ENCODE results near the gene UBE2D1.

The UBE2D1 gene

DNA sequence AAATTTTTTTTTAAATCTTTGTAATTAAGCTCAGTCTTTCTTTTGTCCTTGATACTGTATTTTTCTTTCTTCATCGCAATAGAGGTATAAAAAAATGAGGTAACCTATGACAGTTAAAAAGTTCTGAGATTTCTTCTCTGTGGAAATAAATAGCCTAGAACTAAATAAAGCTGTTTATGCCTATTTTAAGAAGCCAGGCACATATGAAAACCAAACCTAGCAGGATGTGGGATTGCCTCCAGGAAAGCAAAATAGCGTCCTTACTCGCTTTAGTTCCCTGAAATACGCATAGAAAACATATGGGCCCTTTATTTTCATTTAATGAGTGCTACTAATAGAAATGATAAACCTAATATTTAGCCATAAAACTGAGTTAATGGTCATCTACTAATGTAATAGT is 6.6 kb downstream of the UBE2D1 start:
- DNase-seq (ENCODE audit: low spot score) = no peak

DNA sequence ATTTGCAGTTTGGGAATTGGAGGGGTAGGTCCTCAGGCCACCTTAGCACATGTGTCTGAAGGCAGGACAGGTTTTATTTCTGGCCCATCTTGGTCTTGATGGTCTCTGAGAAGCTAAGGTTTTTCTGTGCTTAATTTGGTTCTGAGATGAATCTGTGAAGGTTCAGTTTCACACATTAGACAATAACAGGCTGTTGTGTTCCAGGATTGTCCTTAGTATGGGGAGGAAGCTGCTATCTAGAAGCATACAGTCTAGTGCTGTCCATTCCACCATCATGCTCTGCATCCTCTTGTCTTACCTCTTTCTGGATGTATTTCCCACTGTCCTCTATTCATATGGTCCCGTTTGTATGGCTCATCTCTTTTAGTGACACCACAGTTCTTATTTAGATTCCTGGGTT is 7.1 kb downstream of the UBE2D1 start:
- DNase-seq (ENCODE audit: low spot score) = no peak

DNA sequence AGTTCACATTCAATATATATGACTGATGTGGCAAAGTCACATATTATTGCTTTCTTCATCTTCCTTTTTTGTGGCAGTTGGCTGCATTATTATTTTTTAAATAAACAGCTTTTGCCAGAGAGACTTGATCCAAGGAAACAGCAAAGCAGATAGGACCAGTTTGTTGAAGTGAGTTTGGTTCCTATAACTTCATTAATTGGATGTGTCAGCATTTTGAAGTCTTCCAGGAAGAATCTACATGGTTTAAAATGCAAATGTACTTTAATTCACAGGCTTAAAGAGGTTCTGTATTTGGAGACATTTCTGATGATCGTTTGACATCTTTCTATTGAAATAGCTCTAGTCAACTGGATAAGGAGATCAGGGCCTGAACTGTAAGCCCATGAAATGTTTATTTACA is 13.2 kb downstream of the UBE2D1 start:
- DNase-seq (ENCODE audit: low spot score) = no peak

DNA sequence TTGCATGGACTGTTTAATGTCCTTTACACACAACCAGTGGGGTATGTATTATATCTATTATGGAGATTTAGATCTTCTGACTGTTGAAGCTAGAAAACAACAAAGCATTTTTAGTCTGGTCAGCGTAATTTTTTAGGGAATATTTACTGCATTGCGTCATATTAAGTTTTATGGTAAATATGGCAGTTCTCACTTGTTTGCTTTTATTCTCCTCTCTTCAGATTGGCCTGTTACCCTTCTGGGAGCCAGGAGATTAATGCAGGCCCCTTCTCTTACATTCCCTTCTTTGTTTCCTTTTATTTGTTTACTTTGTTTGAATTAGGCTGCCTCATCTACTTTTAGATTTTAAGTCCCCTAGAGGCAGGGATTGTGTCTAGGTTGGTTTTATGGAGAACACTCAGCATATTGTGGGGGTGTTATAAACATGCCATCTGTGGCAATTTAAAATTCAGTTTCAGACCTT is 13.8 kb downstream of the UBE2D1 start:
- DNase-seq (ENCODE audit: low spot score) = no peak

DNA sequence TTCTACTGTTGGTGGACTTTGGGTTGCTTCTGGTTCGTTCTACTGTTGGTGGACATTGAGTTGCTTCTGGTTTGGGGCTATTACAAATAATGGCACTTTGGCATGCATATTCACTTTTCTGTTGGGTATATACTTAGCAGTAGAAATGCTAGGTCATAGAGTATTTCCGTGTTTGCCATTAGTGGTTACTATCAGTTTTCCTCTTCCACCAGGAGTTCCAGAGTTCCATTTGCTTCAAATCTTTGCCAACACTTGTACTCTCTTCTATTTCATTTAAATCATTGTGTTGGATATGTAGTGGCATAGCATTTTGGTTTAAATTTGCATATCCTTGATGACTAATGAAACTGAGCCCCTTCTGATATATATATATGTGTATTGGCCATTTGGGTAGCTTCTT is 15.2 kb downstream of the UBE2D1 start:
- no peak for DNase-seq (ENCODE audit: low spot score)

DNA sequence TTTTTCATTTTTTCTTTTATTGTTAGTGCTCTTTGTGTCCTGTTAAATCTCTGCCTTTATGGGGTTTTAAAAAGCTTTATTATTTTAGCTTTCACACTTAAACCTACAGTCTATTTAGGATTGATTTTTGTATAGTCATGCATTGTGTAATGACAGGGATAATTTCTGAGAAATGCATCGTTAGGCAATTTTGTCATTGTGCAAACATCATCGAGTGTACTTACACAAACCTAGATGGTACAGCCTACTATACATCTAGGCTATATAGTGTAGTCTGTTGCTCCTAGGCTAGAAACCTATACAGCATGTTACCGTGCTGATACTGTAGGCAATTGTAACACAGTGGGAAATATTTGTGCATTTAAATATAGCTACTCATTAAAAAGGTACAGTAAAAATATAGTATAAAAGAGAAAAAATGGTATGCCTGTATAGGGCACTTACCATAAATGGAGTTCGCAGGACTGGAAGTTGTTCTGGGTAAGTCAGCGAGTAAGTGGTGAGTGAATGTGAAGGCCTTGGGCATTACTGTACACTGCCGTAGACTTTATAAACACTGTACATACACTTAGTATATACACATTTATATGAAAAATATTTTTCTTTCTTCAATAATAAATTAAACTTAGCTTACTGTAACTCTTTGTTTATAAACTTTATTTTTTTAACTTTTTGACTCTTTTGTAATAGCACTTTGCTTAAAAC is 16.0 kb downstream of the UBE2D1 start:
- DNase-seq (ENCODE audit: low spot score) = no peak

DNA sequence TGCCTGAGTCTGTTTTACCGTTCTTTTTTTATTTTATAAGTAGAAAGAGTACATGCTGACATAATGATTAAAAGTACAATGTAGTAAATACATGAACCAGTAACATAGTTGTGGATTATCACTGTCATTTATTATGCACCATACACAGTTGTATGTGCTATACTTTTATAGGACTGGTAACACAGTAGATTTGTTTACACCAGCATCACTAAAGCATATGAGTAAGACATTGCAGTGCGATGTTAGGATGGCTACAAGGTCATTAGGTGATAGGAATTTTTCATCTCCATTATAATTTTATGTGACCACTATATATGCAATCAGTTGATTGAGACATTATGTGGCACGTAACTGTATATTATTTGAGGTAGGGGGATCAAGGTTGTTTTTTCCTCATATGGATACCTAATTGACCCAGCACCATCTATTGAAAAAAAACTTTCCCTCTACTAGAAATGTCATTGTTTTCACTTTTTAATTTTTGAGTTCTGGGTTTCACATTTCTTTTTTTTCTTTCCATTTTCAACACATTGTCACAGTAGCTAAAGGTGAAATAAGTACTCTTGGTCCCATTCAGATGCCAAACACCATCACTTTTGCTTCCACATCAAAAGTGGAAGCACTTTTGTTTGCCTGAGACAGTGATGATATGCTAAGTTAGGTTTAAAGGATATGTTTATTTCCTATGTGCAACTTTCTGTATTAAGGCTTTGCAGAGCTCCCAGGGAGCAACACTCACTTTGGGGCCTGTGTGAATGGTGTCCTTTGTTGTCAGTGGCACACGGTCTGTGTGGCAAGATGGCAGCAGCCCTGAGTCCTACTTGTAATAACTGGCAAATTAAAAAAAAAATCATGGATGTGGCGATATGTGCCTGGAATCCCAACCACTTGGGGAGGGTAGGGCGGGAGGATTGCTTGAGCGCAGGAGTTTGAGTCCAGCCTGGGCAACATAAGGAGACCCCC is 17.1 kb downstream of the UBE2D1 start:
- no peak for DNase-seq (ENCODE audit: low spot score)

- no peak for DNase-seq (ENCODE audit: low spot score)
These were observed 18.3 kb downstream of the UBE2D1 start for GRCh38 chr10:58352956-58353610.

- no peak for DNase-seq (ENCODE audit: low spot score)
These were observed 21.9 kb downstream of the UBE2D1 start for GRCh38 chr10:58356756-58357155.

DNA sequence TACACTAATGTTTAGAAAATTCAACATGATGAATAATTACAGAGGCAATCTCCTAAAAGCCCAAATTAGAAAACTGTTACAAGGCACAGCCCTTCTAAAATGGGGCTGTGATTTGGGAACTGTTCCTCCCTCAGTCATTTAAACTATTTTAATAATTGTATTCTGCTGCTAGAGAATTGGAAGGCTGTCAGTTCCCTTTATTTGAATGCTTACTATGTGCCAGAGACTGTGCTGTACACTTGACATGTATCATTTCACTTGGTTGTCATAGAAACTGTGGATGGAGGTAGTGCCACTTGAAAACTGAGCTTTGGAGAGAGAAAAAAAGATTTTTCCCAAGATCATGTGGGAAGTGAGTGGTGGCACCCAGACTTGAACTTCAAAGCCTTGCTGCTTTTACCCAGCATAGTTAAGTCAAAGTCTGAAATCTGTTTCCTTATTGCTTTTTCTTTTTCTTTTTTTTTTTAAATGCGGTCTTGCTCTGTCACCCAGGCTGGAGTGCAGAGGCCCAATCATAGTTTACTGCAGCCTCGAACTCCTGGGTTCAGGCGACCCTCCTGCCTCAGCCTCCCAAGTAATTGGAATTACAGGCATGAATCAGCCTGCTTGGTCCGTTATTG is 23.6 kb downstream of the UBE2D1 start:
- no peak for DNase-seq (ENCODE audit: low spot score)

DNA sequence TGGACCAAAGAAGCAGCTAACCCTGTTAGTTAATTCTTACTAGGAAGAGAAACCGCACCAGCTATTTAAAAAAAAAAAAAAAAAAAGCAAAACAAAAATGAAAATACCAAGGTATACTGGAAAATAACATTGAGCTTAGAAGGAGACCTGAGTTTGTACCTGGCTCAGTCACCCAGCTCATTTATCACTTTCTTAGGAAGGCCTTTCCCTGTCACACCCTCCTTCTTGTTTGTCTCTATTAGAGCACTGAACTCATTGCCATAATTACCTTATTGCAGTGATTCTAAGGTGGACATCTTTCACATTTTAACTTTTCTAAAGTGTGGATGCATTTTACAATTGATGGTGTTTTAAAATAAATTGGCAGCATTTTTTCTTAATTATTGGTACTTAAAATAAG is 24.1 kb downstream of the UBE2D1 start:
- DNase-seq (ENCODE audit: low spot score) = no peak

- DNase-seq (ENCODE audit: low spot score) = no peak
These were observed 24.7 kb downstream of the UBE2D1 start for GRCh38 chr10:58359541-58359940.

- no peak for DNase-seq (ENCODE audit: low spot score)
These were observed 25.7 kb downstream of the UBE2D1 start for GRCh38 chr10:58360412-58361004.

DNA sequence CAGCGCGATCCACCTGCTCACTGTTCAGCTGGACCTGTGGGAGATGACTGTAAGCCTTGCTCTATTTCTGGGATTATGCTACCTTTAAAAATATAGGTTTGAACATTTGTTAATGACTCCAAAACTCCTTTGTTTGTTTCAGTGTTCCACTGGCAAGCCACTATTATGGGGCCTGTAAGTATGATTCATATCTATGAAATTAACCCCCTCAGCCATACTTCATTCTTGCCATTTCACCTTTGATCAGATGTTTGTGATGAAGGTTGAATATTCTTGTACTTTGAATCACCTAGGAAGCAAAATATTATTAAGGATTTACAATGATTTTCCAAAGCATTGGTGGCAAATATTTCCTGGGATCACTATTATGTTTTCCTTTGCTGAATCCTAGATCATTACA is 26.5 kb downstream of the UBE2D1 start:
- no peak for DNase-seq (ENCODE audit: low spot score)

GRCh38 chr10:58362027-58362789 is 27.4 kb downstream of the UBE2D1 start:
- DNase-seq (ENCODE audit: low spot score) = no peak

DNA sequence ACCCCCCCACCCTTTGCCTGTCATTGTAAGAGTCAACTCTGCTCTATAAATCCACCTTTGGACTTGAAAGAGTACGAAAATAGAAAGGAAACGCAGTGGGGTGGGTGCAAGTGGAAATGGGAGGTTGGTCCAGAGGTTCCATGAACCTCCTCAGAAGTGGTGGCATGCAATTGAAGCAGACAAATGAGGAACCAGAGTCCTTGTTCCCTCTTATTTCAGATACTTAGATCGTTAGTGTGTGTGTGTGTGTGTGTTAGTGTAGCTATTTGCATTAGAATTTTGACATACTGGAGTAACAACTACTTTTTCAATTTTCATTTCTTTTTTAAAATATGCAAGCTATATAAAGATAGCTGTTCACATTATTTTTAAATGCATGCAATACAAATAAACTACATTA is 32.3 kb downstream of the UBE2D1 start:
- no peak for DNase-seq (ENCODE audit: low spot score)

- DNase-seq (ENCODE audit: low spot score) = no peak
These were observed 36.7 kb downstream of the UBE2D1 start for GRCh38 chr10:58371473-58371872.

- no peak for DNase-seq (ENCODE audit: low spot score)
These were observed 38.0 kb downstream of the UBE2D1 start for GRCh38 chr10:58372607-58373441.

GRCh38 chr10:58373442-58373827 is 38.6 kb downstream of the UBE2D1 start:
- no peak for DNase-seq (ENCODE audit: low spot score)

- DNase-seq (ENCODE audit: low spot score) = no peak
These were observed 47.7 kb downstream of the UBE2D1 start for GRCh38 chr10:58382489-58382995.

Data from cerebellar cortex (tissue), 1 donor.